Left lung (tissue), 10 donors: ENCODE results near the gene ELMOD1. TPM values are rescaled to one million over a fixed set of nuclear protein-coding genes. Genes with fewer than 3 reads are reported as not detected.
"Not testable (repeated sequence)": the region's sequence is repeated elsewhere in the genome, so short reads cannot be mapped to it uniquely, and the experiment has no call there.

Source experiments
- ATAC-seq: fragments of 200-7000 bp; cut with Tn5 transposase; one replicate; pipeline ENCODE4 v1.9.1; 2020; ENCODE audit warnings: moderate library complexity
- DNase-seq, 4 donors: peaks; one replicate each; pipeline ENCODE4 v3.0.0-alpha.2; 2013 to 2020
- H3K27ac ChIP-seq, 2 donors: fragments of 200-600 bp; sonication (generic) in 1 of 2; one replicate each; pipeline versions ENCODE4 v1.5.0 to v1.8.0; 2020 to 2021
- H3K27me3 ChIP-seq, 2 donors: fragments of 200-600 bp; sonication (generic) in 1 of 2; one replicate each; pipeline versions ENCODE4 v1.5.0 to v1.8.0; 2020 to 2021
- H3K36me3 ChIP-seq, 2 donors: fragments of 200-600 bp; sonication (generic) in 1 of 2; one replicate each; pipeline versions ENCODE4 v1.5.0 to v1.8.0; 2020 to 2021
- H3K4me1 ChIP-seq, 2 donors: fragments of 200-600 bp; one replicate each; pipeline ENCODE4 v1.8.0; 2021
- H3K4me3 ChIP-seq, 2 donors: fragments of 200-600 bp; sonication (generic) in 1 of 2; one replicate each; pipeline versions ENCODE4 v1.5.0 to v1.8.0; 2020 to 2021; ENCODE audit warnings: mild to moderate bottlenecking in 1 of 2
- H3K9me3 ChIP-seq, 2 donors: fragments of 200-600 bp; sonication (generic) in 1 of 2; one replicate each; pipeline versions ENCODE4 v1.5.0 to v1.8.0; 2020 to 2021
- CTCF ChIP-seq, 2 donors: fragments of 200-600 bp; sonication (generic) in 1 of 2; IDR thresholded peaks; one replicate each; pipeline versions ENCODE4 v1.5.0 to v1.8.0; 2021; ENCODE audit warnings: antibody characterized with exemption in 2 of 2
- intact Hi-C, 2 donors: fragments of 100-400 bp; cut with DNase I; formaldehyde crosslinking; loops; one replicate each; pipeline versions ENCODE4 v1.11.2 to v1.14.2; 2022
- polyA plus RNA-seq, 6 donors: library from polyadenylated mRNA; unstranded; fragments of 120-200 nt; gene quantifications; one replicate each; pipeline ENCODE4 v1.2.1, GENCODE V29; 2013; ENCODE audit not compliant: insufficient read length in 6 of 6
- total RNA-seq, 2 donors: library from RNA; stranded (reverse); fragmentation: NEBNext Ultra II Directional; extraction: Animal tissue kit (Norgen Biotek cat#: 25700); gene quantifications; one replicate each; pipeline ENCODE4 v1.2.1, GENCODE V29; 2021
- donor health status: DM: no; HTN: yes; CAD: no.
- donor health status: DM: no; HTN: no; CAD: no.

ELMOD1 gene
- total and polyA plus RNA-seq, 8 donors: 0.96 to 7.7 (median 5.6) TPM

GRCh38 chr11:107564877-107565218 is 26.1 kb upstream of the ELMOD1 start:
- Histone ChIP-seq H3K36me3 (no peaks in the 10 kb centered on the region), H3K9me3 (no peaks in the 10 kb centered on the region), H3K27me3 (no peaks in the 10 kb centered on the region), H3K27ac (peak overlapping the region; percentile 84 to 93), H3K4me3 (peak overlapping the region; percentile 60 to 78), H3K4me1 (peaks cover 4 to 22% of the 10 kb centered on the region in 2 donors)
- TF ChIP-seq CTCF (IDR thresholded peaks at IDR 0.05): no peak
- ATAC-seq (peak; percentile 34), DNase-seq (no peak)
- intact Hi-C loops: no loop called here

GRCh38 chr11:107565219-107565937 is 25.6 kb upstream of the ELMOD1 start, which contains the start of gene ALKBH8:
ALKBH8 (minus strand) TSS chr11:107565735; CDS start chr11:107560893, 4,842 bp downstream.
- peak within 1 kb of the TSS; percentile 84 to 93 for H3K27ac ChIP-seq
- DNase-seq (peak; percentile 54 to 87 (median 74)), ATAC-seq (peak; percentile 94)
- no peaks in the 10 kb centered on the region for H3K36me3 ChIP-seq
- H3K9me3 ChIP-seq: no peaks in the 10 kb centered on the region
- no peak for TF ChIP-seq CTCF (IDR thresholded peaks at IDR 0.05)
- H3K27me3 ChIP-seq: no peaks in the 10 kb centered on the region
- intact Hi-C loops: no loop called here
- H3K4me1 ChIP-seq: peaks cover 4 to 22% of the 10 kb centered on the region in 2 donors
- H3K4me3 ChIP-seq: peak within 1 kb of the TSS; percentile 60 to 78

GRCh38 chr11:107565955-107566501 is 24.9 kb upstream of the ELMOD1 start:
- Histone ChIP-seq H3K4me3 (peak overlapping the region; percentile 60 to 78), H3K4me1 (peaks cover 4 to 22% of the 10 kb centered on the region in 2 donors), H3K27ac (peak overlapping the region; percentile 84 to 93)
- intact Hi-C loops, DNase-seq, H3K27me3 ChIP-seq, H3K9me3 ChIP-seq, H3K36me3 ChIP-seq: not testable (repeated sequence)
- peak; percentile 7 for ATAC-seq

GRCh38 chr11:107566569-107566968 is 24.4 kb upstream of the ELMOD1 start:
- Histone ChIP-seq H3K27ac (no peak overlapping the region), H3K27me3 (no peaks in the 10 kb centered on the region), H3K36me3 (no peaks in the 10 kb centered on the region), H3K4me1 (peaks cover 4 to 22% of the 10 kb centered on the region in 2 donors), H3K9me3 (no peaks in the 10 kb centered on the region), H3K4me3 (no peak overlapping the region)
- intact Hi-C loops: no loop called here
- no peak for TF ChIP-seq CTCF (IDR thresholded peaks at IDR 0.05)
- DNase-seq (no peak), ATAC-seq (no peak)

- no peaks in the 10 kb centered on the region for H3K36me3 ChIP-seq
- no peak overlapping the region for H3K27ac ChIP-seq
- H3K4me1 ChIP-seq: peaks cover 4 to 22% of the 10 kb centered on the region in 2 donors
- no peak for DNase-seq
- H3K9me3 ChIP-seq: no peaks in the 10 kb centered on the region
- no peaks in the 10 kb centered on the region for H3K27me3 ChIP-seq
- H3K4me3 ChIP-seq: no peak overlapping the region
- no peak for TF ChIP-seq CTCF (IDR thresholded peaks at IDR 0.05)
- no peak for ATAC-seq
- intact Hi-C loops: no loop called here
Observed at GRCh38 chr11:107567739-107568335, 23.1 kb upstream of the ELMOD1 start.
